GM12878 (cell line): Measurements from ENCODE around the gene TMEM72. TPM values are rescaled to one million over a fixed set of nuclear protein-coding genes. Genes with fewer than 3 reads are reported as not detected.

Experiments
- ATAC-seq: fragments of 200-7000 bp; cut with Tn5 transposase; 3 replicates; pipeline ENCODE4 v1.9.1; 2020; ENCODE audit warnings: mild to moderate bottlenecking, moderate library complexity
- BruUV-seq: library from RNA; stranded (reverse); fragments of 400-500 nt; replicated peaks from 2 replicates; lab custom pipeline; 2021; lab: Mats Ljungman, UMichigan
- CTCF ChIA-PET: fragments of 300-600 bp; sonication (Branson Sonifier 250); formaldehyde crosslinking; extraction: SDS; loops from one replicate; lab custom pipeline; 2021; ENCODE audit warnings: inconsistent platforms; lab: Yijun Ruan, JAX
- POLR2A ChIA-PET: fragments of 350-600 bp; formaldehyde crosslinking; extraction: SDS; loops from one replicate; lab custom pipeline; 2021; ENCODE audit warnings: inconsistent platforms; lab: Charles Lee
- RAD21 ChIA-PET: fragments of 300-600 bp; sonication (Branson Sonifier 250); formaldehyde crosslinking; loops from one replicate; lab custom pipeline; 2023; ENCODE audit warnings: antibody characterized with exemption; ENCODE audit not compliant: unreplicated experiment; lab: Charles Lee
- SMC1A ChIA-PET: fragments of 300-600 bp; sonication (Branson Sonifier 250); formaldehyde crosslinking; loops from one replicate; lab custom pipeline; 2023; ENCODE audit not compliant: unreplicated experiment, uncharacterized antibody; lab: Charles Lee
- DNase-seq: peaks from one replicate; pipeline ENCODE4 v3.0.0-alpha.2; 2011; ENCODE audit warnings: low read depth, low spot score
- FAIRE-seq: peaks from 3 replicates; lab custom pipeline; 2011; peaks lifted over from hg19 to GRCh38; lab: Jason Lieb, UNC
- H2AFZ ChIP-seq: 2 replicates; pipeline ENCODE4 v1.6.0; 2011; ENCODE audit warnings: low read depth, low read length, control low read depth; ENCODE audit not compliant: control insufficient read depth
- H3K27ac ChIP-seq: 2 replicates; pipeline ENCODE4 v1.5.1; 2011; ENCODE audit warnings: control low read depth; ENCODE audit not compliant: control insufficient read depth, insufficient read depth
- H3K27me3 ChIP-seq, 2 experiments: replicated peaks in 1 of 2; 2 replicates each; pipeline versions ENCODE4 v1.6.0 to v1.6.1; 2011; ENCODE audit warnings: low read length in 1 of 2; ENCODE audit not compliant: control insufficient read depth in 2 of 2, insufficient read depth in 2 of 2
- H3K36me3 ChIP-seq, 2 experiments: 2 replicates each; pipeline ENCODE4 v1.5.1; 2011; ENCODE audit warnings: low read length in 1 of 2; ENCODE audit not compliant: control insufficient read depth in 2 of 2, insufficient read depth in 2 of 2
- H3K4me1 ChIP-seq: 2 replicates; pipeline ENCODE4 v1.6.1; 2011; ENCODE audit warnings: mild to moderate bottlenecking, low read length, moderate library complexity, mixed read lengths; ENCODE audit not compliant: control insufficient read depth, insufficient read depth
- H3K4me2 ChIP-seq: 2 replicates; pipeline ENCODE4 v1.6.0; 2011; ENCODE audit warnings: control low read depth; ENCODE audit not compliant: control insufficient read depth, insufficient read depth
- H3K4me3 ChIP-seq: fragments of 200-600 bp; sonication (generic); 2 replicates; pipeline ENCODE4 v1.5.1; 2016
- H3K79me2 ChIP-seq: 2 replicates; pipeline ENCODE4 v1.6.0; 2011; ENCODE audit warnings: low read length; ENCODE audit not compliant: control insufficient read depth, insufficient read depth
- H3K9ac ChIP-seq: 2 replicates; pipeline ENCODE4 v1.8.0; 2011; ENCODE audit warnings: low read length, control low read depth, mixed read lengths; ENCODE audit not compliant: control insufficient read depth, insufficient read depth
- H3K9me3 ChIP-seq: replicated peaks from 3 replicates; pipeline ENCODE4 v1.5.1; 2011; ENCODE audit warnings: mild to moderate bottlenecking, low read length; ENCODE audit not compliant: control insufficient read depth, insufficient read depth
- H4K20me1 ChIP-seq: 2 replicates; pipeline ENCODE4 v1.6.0; 2011; ENCODE audit not compliant: control insufficient read depth, insufficient read depth
- BACH1 ChIP-seq: fragments of 450-650 bp; IDR thresholded peaks from 2 replicates; pipeline ENCODE4 v1.6.1; 2017; ENCODE audit warnings: mild to moderate bottlenecking, borderline replicate concordance
- BCL3 ChIP-seq: IDR thresholded peaks from 2 replicates; pipeline ENCODE4 v1.6.1; 2011; ENCODE audit warnings: borderline replicate concordance, low read depth, mild to moderate bottlenecking, moderate library complexity, low read length; ENCODE audit not compliant: insufficient read depth, poor library complexity, severe bottlenecking
- BRCA1 ChIP-seq: IDR thresholded peaks from 2 replicates; pipeline ENCODE4 v1.6.1; 2011; ENCODE audit warnings: low read depth, low read length, improper control_type of control experiment
- CEBPZ ChIP-seq: fragments of 150-350 bp; IDR thresholded peaks from 2 replicates; pipeline ENCODE4 v1.6.1; 2016; ENCODE audit warnings: low read depth, low read length
- EP300 ChIP-seq, 2 experiments: fragments of 150-350 bp in 1 of 2; IDR thresholded peaks; 2 replicates each; pipeline ENCODE4 v1.6.1; 2011 to 2012; ENCODE audit warnings: low read depth in 2 of 2, low read length in 2 of 2, borderline replicate concordance in 1 of 2, improper control_type of control experiment in 1 of 2, inconsistent platforms in 1 of 2; ENCODE audit not compliant: control insufficient read depth in 1 of 2
- IKZF1 ChIP-seq: fragments of 450-650 bp; conservative IDR thresholded peaks from 2 replicates; pipeline ENCODE4 v1.6.1; 2017; ENCODE audit warnings: antibody characterized with exemption, mild to moderate bottlenecking
- SRF ChIP-seq, 2 experiments: IDR thresholded peaks; 2 replicates each; pipeline ENCODE4 v1.6.1; 2011; ENCODE audit warnings: low read depth in 2 of 2, low read length in 2 of 2, mild to moderate bottlenecking in 1 of 2, moderate library complexity in 1 of 2
- STAT3 ChIP-seq: IDR thresholded peaks from 2 replicates; pipeline ENCODE4 v1.6.1; 2011; ENCODE audit warnings: low read depth, low read length, improper control_type of control experiment
- TBL1XR1 ChIP-seq: IDR thresholded peaks from 2 replicates; pipeline ENCODE4 v1.6.1; 2012; ENCODE audit warnings: low read depth, low read length, improper control_type of control experiment
- WRNIP1 ChIP-seq: IDR thresholded peaks from 2 replicates; pipeline ENCODE4 v1.6.1; 2011; ENCODE audit warnings: low read depth, low read length, improper control_type of control experiment, borderline replicate concordance
- WGBS: methylation state at CpG from one replicate; pipeline ENCODE4 v1.1.6; 2016; ENCODE audit warnings: low lambda C conversion rate; ENCODE audit not compliant: insufficient replicate concordance, insufficient coverage; ENCODE audit errors: missing lambda C conversion rate; 5-methylcytosine and 5-hydroxymethylcytosine counted together
- in situ Hi-C: fragments of 300-500 bp; cut with MboI; formaldehyde crosslinking; loops from 9 replicates; pipeline ENCODE4 v1.14.3; 2018; ENCODE audit warnings: mixed read lengths
- intact Hi-C: fragments of 100-400 bp; cut with micrococcal nuclease; formaldehyde crosslinking; loops from one replicate; pipeline ENCODE4 v1.14.2; 2022; ENCODE audit not compliant: unreplicated experiment
- polyA plus RNA-seq, 11 experiments: library from polyadenylated mRNA; depleted of rRNA in 4 of 11; unstranded in 6 of 11; stranded (reverse) in 5 of 11; fragments of >200 nt; fragmentation: Nextera tagmentation in 4 of 11; fragmentation: Illumina TruSeq in 1 of 11; extraction: Ambion mirVana in 4 of 11; extraction: Trizol in 1 of 11; gene quantifications; 1 replicate in 1 of 11; 2 replicates in 10 of 11; pipeline versions ENCODE4 v1.2.1 to v1.2.3, GENCODE V29; 2011 to 2016; ENCODE audit warnings: inconsistent platforms in 2 of 11, missing spikeins in 2 of 11, low read depth in 1 of 11
- total RNA-seq, 4 experiments: library from RNA; depleted of rRNA in 3 of 4; stranded (reverse); fragments of >200 nt in 3 of 4; fragmentation: Illumina TruSeq in 1 of 4; extraction: Trizol in 1 of 4; gene quantifications; 2 replicates each; pipeline versions ENCODE4 v1.2.1 to v1.2.3, GENCODE V29; 2013 to 2021

Gene TMEM72
- total and polyA plus RNA-seq, 10 of the 15 experiments (the other 5 are each of a cell fraction or from before 2014, with no cell fraction given) = 0.12 TPM; not detected in 9

- no peak for TF ChIP-seq TBL1XR1
- no peak for TF ChIP-seq STAT3
- no peak for TF ChIP-seq SRF (IDR thresholded peaks at IDR 0.05; ENCODE audit: low read depth in 2 of 2, low read length in 2 of 2)
- TF ChIP-seq CEBPZ = no peak
Measured at GRCh38 chr10:44954962-44955361, 43.8 kb downstream of the TMEM72 start (continued).

- RAD21 ChIA-PET = interaction anchor here (2.1 kb wide), 1 partner anchor 23 kb away, joined by 10 read pairs; no protein-coding TSS in a partner anchor
- no peak overlapping the region for H3K9ac ChIP-seq
- H3K4me3 ChIP-seq = no peak overlapping the region
- no peak for DNase-seq
- intact Hi-C loops (no loop called here), in situ Hi-C loops (loop anchor here (25.0 kb wide), 1 partner anchor 1793 kb away; no protein-coding TSS in a partner anchor)
- no peaks in the 10 kb centered on the region for H3K9me3 ChIP-seq
- H4K20me1 ChIP-seq = no peaks in the 10 kb centered on the region
- 86% methylated on average over 8 of the region's 8 CpGs for WGBS
- H3K27me3 ChIP-seq = no peaks in the 10 kb centered on the region
- CTCF ChIA-PET = no interaction called here
- no peak overlapping the region for H3K4me2 ChIP-seq
- no peak for FAIRE-seq
- SMC1A ChIA-PET = no interaction called here
- BruUV-seq = no TSS peak
- POLR2A ChIA-PET = interaction anchor here (1.6 kb wide), 1 partner anchor 20 kb away, joined by 3 read pairs; no protein-coding TSS in a partner anchor
- no peak for TF ChIP-seq BRCA1
- TF ChIP-seq BACH1 = no peak
- TF ChIP-seq EP300 (IDR thresholded peaks at IDR 0.05; ENCODE audit: borderline replicate concordance in 1 of 2, control insufficient read depth in 1 of 2, low read depth in 2 of 2, low read length in 2 of 2) = no peak
- no peak for TF ChIP-seq BCL3
- no peak for TF ChIP-seq IKZF1
- TF ChIP-seq SRF (IDR thresholded peaks at IDR 0.05; ENCODE audit: low read depth in 2 of 2, low read length in 2 of 2) = no peak
- TF ChIP-seq WRNIP1 = no peak
- no peak for ATAC-seq
- H3K36me3 ChIP-seq = no peaks in the 10 kb centered on the region
- peaks cover 12% of the 10 kb centered on the region for H3K4me1 ChIP-seq
- no peak overlapping the region for H3K27ac ChIP-seq
- no peak overlapping the region for H2AFZ ChIP-seq
- H3K79me2 ChIP-seq = peaks cover 27% of the 10 kb centered on the region
Measured at GRCh38 chr10:44955413-44956070, 44.4 kb downstream of the TMEM72 start.
